ENCODE measurements around the gene DLG2. TPM values are rescaled to one million over a fixed set of nuclear protein-coding genes. Genes with fewer than 3 reads are reported as not detected.
"Not testable (repeated sequence)": the region's sequence is repeated elsewhere in the genome, so short reads cannot be mapped to it uniquely, and the experiment has no call there.

DLG2 gene
- total and polyA plus RNA-seq, 4 donors: 1.3 to 23.3 (median 10.9) TPM

- intact Hi-C loops (cut with DNase I): no loop called here
- H3K36me3 ChIP-seq (ENCODE audit: control insufficient read depth in 1 of 2, insufficient read depth in 2 of 2, low read length in 1 of 2): no peaks in the 10 kb centered on the region
- no peaks in the 10 kb centered on the region for H3K4me1 ChIP-seq (ENCODE audit: control insufficient read depth in 1 of 2, insufficient read depth in 2 of 2, low read length in 2 of 2)
- DNase-seq (no peak), ATAC-seq (ENCODE audit: low FRiP score) (no peak)
- no peak overlapping the region for H3K4me3 ChIP-seq (ENCODE audit: low read length in 2 of 2)
- no peaks in the 10 kb centered on the region for H3K9me3 ChIP-seq (ENCODE audit: control insufficient read depth, low read length)
- WGBS, 2 donors: 72 to 75% methylated on average over 2 of the region's 2 CpGs
- no peaks in the 10 kb centered on the region for H3K27me3 ChIP-seq (ENCODE audit: control insufficient read depth in 1 of 2, insufficient read depth in 2 of 2, low read length in 1 of 2)
- no peak overlapping the region for H3K27ac ChIP-seq (ENCODE audit: low read depth in 1 of 2, low read length in 2 of 2)
Observed at GRCh38 chr11:83427943-83428342, 2199.2 kb downstream of the DLG2 start.

DNA sequence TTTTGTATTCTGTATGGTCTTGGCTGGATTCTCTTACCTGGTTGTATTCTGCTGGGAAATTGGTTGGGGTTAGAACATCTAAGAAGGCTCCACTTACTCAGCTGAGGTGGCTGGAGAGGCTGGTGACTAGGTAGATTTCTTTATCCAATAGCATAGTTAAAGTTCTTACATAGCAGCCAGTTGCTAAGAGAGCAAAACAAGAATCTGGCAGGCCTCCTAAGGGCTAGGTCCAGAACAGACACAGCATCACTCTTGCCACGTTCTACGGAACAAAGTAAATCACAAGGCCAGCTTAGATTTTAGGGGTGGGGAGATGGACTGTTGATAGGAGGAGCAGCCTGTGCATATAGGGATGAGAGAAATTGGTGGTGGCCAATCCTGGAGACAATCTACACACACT lies 2199.6 kb downstream of the DLG2 start:
- no peak overlapping the region for H3K27ac ChIP-seq (ENCODE audit: low read depth in 1 of 2, low read length in 2 of 2)
- 42 to 50% methylated on average over 2 of the region's 2 CpGs for WGBS, 2 donors
- DNase-seq: no peak

GRCh38 chr11:83425137-83425466 lies 2202.0 kb downstream of the DLG2 start:
- Histone ChIP-seq H3K27me3 (ENCODE audit: control insufficient read depth in 1 of 2, insufficient read depth in 2 of 2, low read length in 1 of 2) (no peaks in the 10 kb centered on the region), H3K36me3 (ENCODE audit: control insufficient read depth in 1 of 2, insufficient read depth in 2 of 2, low read length in 1 of 2) (no peaks in the 10 kb centered on the region), H3K9me3 (ENCODE audit: control insufficient read depth, low read length) (peaks cover 1% of the 10 kb centered on the region), H3K4me1 (ENCODE audit: control insufficient read depth in 1 of 2, insufficient read depth in 2 of 2, low read length in 2 of 2) (no peaks in the 10 kb centered on the region), H3K4me3 (ENCODE audit: low read length in 2 of 2) (no peak overlapping the region), H3K27ac (ENCODE audit: low read depth in 1 of 2, low read length in 2 of 2) (no peak overlapping the region)
- DNase-seq: no peak
- intact Hi-C loops (cut with DNase I): no loop called here
- ATAC-seq (ENCODE audit: low FRiP score): no peak

More for the DNA sequence above, 2199.6 kb downstream of the DLG2 start:
- intact Hi-C loops (cut with DNase I): no loop called here
- H3K4me3 ChIP-seq (ENCODE audit: low read length in 2 of 2): no peak overlapping the region
- H3K27me3 ChIP-seq (ENCODE audit: control insufficient read depth in 1 of 2, insufficient read depth in 2 of 2, low read length in 1 of 2): no peaks in the 10 kb centered on the region
- H3K36me3 ChIP-seq (ENCODE audit: control insufficient read depth in 1 of 2, insufficient read depth in 2 of 2, low read length in 1 of 2): no peaks in the 10 kb centered on the region
- no peak for ATAC-seq (ENCODE audit: low FRiP score)
- H3K9me3 ChIP-seq (ENCODE audit: control insufficient read depth, low read length): no peaks in the 10 kb centered on the region
- no peaks in the 10 kb centered on the region for H3K4me1 ChIP-seq (ENCODE audit: control insufficient read depth in 1 of 2, insufficient read depth in 2 of 2, low read length in 2 of 2)

DNA sequence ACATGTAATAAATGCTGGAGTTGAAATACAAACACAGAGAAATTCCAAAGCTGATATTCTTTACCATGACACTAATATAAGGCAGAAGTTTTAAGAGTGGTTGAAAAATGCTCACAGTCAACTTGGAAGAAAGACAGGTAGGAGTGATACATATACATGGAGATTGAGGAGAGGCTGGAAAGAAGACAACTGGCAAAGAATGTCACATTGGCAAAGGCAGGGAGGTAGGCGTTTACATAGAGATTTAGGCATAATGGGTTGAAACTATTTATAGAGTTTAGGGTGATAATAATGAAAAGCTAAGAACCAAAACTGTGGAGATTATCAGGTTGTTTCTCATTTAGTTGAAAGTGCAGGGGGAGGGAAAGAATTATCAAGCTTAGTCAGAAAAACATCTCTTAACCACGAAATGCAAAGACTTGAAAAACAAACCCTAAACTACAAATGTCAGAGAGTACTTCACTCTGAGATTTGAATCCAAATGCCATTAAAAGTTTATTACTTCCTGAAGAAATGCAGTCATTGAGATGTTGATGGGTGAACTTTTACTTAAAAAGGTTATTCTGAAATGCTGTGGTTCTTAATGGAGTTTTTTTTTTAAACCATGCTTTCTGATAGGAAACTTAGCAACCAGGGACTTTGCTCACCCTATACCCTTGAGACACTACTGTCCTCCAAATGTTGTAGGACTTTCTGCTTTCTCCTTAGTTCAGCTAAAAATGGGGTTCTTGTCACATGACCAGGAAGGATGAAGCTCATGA lies 2202.6 kb downstream of the DLG2 start:
- intact Hi-C loops (cut with DNase I): no loop called here
- Histone ChIP-seq H3K27ac (ENCODE audit: low read depth in 1 of 2, low read length in 2 of 2) (no peak overlapping the region), H3K27me3 (ENCODE audit: control insufficient read depth in 1 of 2, insufficient read depth in 2 of 2, low read length in 1 of 2) (no peaks in the 10 kb centered on the region), H3K36me3 (ENCODE audit: control insufficient read depth in 1 of 2, insufficient read depth in 2 of 2, low read length in 1 of 2) (no peaks in the 10 kb centered on the region), H3K4me1 (ENCODE audit: control insufficient read depth in 1 of 2, insufficient read depth in 2 of 2, low read length in 2 of 2) (no peaks in the 10 kb centered on the region), H3K9me3 (ENCODE audit: control insufficient read depth, low read length) (peaks cover 1% of the 10 kb centered on the region), H3K4me3 (ENCODE audit: low read length in 2 of 2) (no peak overlapping the region)
- no peak for ATAC-seq (ENCODE audit: low FRiP score)
- WGBS, 2 donors: 30 to 31% methylated on average over 2 of the region's 2 CpGs
- no peak for DNase-seq

DNA sequence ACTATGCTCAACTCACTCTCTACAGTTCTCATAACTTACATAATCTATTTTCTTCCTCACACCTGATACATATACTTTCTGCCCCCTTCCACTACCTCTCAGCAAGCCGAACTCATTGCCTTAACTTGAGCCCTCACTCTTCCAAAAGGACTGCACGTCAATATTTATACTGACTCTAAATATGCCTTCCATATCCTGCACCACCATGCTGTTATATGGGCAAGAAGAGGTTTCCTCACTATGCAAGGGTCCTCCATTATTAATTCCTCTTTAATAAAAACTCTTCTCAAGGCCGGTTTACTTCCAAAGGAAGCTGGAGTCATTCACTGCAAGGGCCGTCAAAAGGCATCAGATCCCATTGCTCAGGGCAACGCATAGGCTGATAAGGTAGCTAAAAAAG lies 2204.5 kb downstream of the DLG2 start:
- DNase-seq; H3K4me3 ChIP-seq (ENCODE audit: low read length in 2 of 2); H3K27ac ChIP-seq (ENCODE audit: low read depth in 1 of 2, low read length in 2 of 2); intact Hi-C loops (cut with DNase I); ATAC-seq (ENCODE audit: low FRiP score); H3K36me3 ChIP-seq (ENCODE audit: control insufficient read depth in 1 of 2, insufficient read depth in 2 of 2, low read length in 1 of 2); H3K9me3 ChIP-seq (ENCODE audit: control insufficient read depth, low read length); H3K4me1 ChIP-seq (ENCODE audit: control insufficient read depth in 1 of 2, insufficient read depth in 2 of 2, low read length in 2 of 2); H3K27me3 ChIP-seq (ENCODE audit: control insufficient read depth in 1 of 2, insufficient read depth in 2 of 2, low read length in 1 of 2): not testable (repeated sequence)
- WGBS, 2 donors: 71 to 77% methylated on average over 5 of the region's 5 CpGs

- intact Hi-C loops (cut with DNase I): no loop called here
- WGBS, 2 donors: 59 to 66% methylated on average over 2 of the region's 2 CpGs
- no peaks in the 10 kb centered on the region for H3K4me1 ChIP-seq (ENCODE audit: control insufficient read depth in 1 of 2, insufficient read depth in 2 of 2, low read length in 2 of 2)
- H3K9me3 ChIP-seq (ENCODE audit: control insufficient read depth, low read length): no peaks in the 10 kb centered on the region
- H3K36me3 ChIP-seq (ENCODE audit: control insufficient read depth in 1 of 2, insufficient read depth in 2 of 2, low read length in 1 of 2): no peaks in the 10 kb centered on the region
- ATAC-seq (ENCODE audit: low FRiP score) (no peak), DNase-seq (no peak)
- no peaks in the 10 kb centered on the region for H3K27me3 ChIP-seq (ENCODE audit: control insufficient read depth in 1 of 2, insufficient read depth in 2 of 2, low read length in 1 of 2)
- H3K27ac ChIP-seq (ENCODE audit: low read depth in 1 of 2, low read length in 2 of 2): no peak overlapping the region
- no peak overlapping the region for H3K4me3 ChIP-seq (ENCODE audit: low read length in 2 of 2)
Observed at GRCh38 chr11:83410605-83411565, 2216.3 kb downstream of the DLG2 start.

- Histone ChIP-seq H3K27ac (ENCODE audit: low read depth in 1 of 2, low read length in 2 of 2) (no peak overlapping the region), H3K9me3 (ENCODE audit: control insufficient read depth, low read length) (no peaks in the 10 kb centered on the region), H3K27me3 (ENCODE audit: control insufficient read depth in 1 of 2, insufficient read depth in 2 of 2, low read length in 1 of 2) (no peaks in the 10 kb centered on the region), H3K36me3 (ENCODE audit: control insufficient read depth in 1 of 2, insufficient read depth in 2 of 2, low read length in 1 of 2) (no peaks in the 10 kb centered on the region), H3K4me1 (ENCODE audit: control insufficient read depth in 1 of 2, insufficient read depth in 2 of 2, low read length in 2 of 2) (no peaks in the 10 kb centered on the region), H3K4me3 (ENCODE audit: low read length in 2 of 2) (no peak overlapping the region)
- 50 to 59% methylated on average over 2 of the region's 2 CpGs for WGBS, 2 donors
- no peak for DNase-seq
- no peak for ATAC-seq (ENCODE audit: low FRiP score)
- intact Hi-C loops (cut with DNase I): no loop called here
Observed at GRCh38 chr11:83409891-83410290, 2217.3 kb downstream of the DLG2 start.

DNA sequence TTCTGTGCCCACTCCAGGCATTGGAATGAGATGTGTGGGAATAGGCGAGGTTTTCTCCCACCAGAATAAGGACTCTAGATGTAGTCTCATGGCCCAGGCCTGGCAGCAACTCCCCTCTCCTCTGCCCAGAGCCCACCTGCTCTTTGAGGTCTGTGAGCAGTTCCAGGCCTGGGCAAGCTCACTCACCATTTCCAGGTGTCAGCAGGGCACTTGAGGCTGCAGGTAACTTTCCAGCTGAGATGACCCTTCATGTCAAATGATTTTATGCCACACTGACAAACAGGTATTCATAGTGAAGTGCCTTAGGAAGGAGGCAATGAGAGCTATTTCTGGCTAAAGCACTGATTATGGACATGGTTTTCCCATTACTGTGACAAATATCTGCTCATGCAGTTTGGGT lies 2217.7 kb downstream of the DLG2 start:
- DNase-seq (no peak), ATAC-seq (ENCODE audit: low FRiP score) (no peak)
- Histone ChIP-seq H3K27me3 (ENCODE audit: control insufficient read depth in 1 of 2, insufficient read depth in 2 of 2, low read length in 1 of 2) (no peaks in the 10 kb centered on the region), H3K9me3 (ENCODE audit: control insufficient read depth, low read length) (no peaks in the 10 kb centered on the region), H3K4me1 (ENCODE audit: control insufficient read depth in 1 of 2, insufficient read depth in 2 of 2, low read length in 2 of 2) (no peaks in the 10 kb centered on the region), H3K36me3 (ENCODE audit: control insufficient read depth in 1 of 2, insufficient read depth in 2 of 2, low read length in 1 of 2) (no peaks in the 10 kb centered on the region), H3K4me3 (ENCODE audit: low read length in 2 of 2) (no peak overlapping the region), H3K27ac (ENCODE audit: low read depth in 1 of 2, low read length in 2 of 2) (no peak overlapping the region)
- intact Hi-C loops (cut with DNase I): no loop called here
- 48 to 86% methylated on average over 1 of the region's 1 CpG for WGBS, 2 donors

DNA sequence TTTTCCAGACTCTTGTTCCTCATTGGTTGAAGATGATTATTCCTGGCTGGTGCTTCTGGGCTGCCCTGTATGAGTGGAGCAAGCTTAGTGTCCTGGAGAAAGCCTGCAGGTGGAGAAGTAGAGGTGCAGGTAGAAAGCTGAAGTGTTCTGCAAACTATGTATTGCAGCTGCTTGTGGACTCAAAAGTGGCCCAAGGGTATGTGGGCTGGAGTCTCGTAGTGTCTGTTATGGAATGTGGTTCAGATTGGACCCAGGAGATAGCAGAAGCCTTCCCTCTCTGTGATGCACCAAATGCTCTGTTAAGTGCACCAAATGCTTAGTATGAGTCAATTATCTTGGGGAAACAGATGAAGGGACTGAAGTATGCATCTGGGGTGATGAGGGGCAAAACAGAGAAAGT lies 2218.2 kb downstream of the DLG2 start:
- DNase-seq: no peak
- WGBS, 2 donors: 59 to 66% methylated on average over 1 of the region's 1 CpG
- no peaks in the 10 kb centered on the region for H3K27me3 ChIP-seq (ENCODE audit: control insufficient read depth in 1 of 2, insufficient read depth in 2 of 2, low read length in 1 of 2)
- H3K27ac ChIP-seq (ENCODE audit: low read depth in 1 of 2, low read length in 2 of 2): no peak overlapping the region
- H3K9me3 ChIP-seq (ENCODE audit: control insufficient read depth, low read length): no peaks in the 10 kb centered on the region
- no peaks in the 10 kb centered on the region for H3K36me3 ChIP-seq (ENCODE audit: control insufficient read depth in 1 of 2, insufficient read depth in 2 of 2, low read length in 1 of 2)
- intact Hi-C loops (cut with DNase I): no loop called here
- ATAC-seq (ENCODE audit: low FRiP score): no peak
- H3K4me3 ChIP-seq (ENCODE audit: low read length in 2 of 2): no peak overlapping the region
- no peaks in the 10 kb centered on the region for H3K4me1 ChIP-seq (ENCODE audit: control insufficient read depth in 1 of 2, insufficient read depth in 2 of 2, low read length in 2 of 2)

All from aorta (tissue), 5 donors.